Breast epithelium (tissue), 3 donors: ENCODE data around the gene SLC38A3.

Experiments used
- CTCF ChIP-seq, 3 donors: fragments of 450-650 bp; IDR thresholded peaks; one replicate each; pipeline ENCODE4 v1.5.1; 2016 to 2017; ENCODE audit warnings: antibody characterized with exemption in 3 of 3, mild to moderate bottlenecking in 3 of 3, moderate library complexity in 3 of 3
- POLR2A ChIP-seq: fragments of 450-650 bp; IDR thresholded peaks from one replicate; pipeline ENCODE4 v1.6.1; 2016; ENCODE audit warnings: antibody characterized with exemption, mild to moderate bottlenecking, moderate library complexity

- no peak for TF ChIP-seq CTCF (IDR thresholded peaks at IDR 0.05)
- no peak for TF ChIP-seq POLR2A
Observed at GRCh38 chr3:50269460-50269859, 64.4 kb downstream of the SLC38A3 start.
